IMR-90 (cell line): Measurements from ENCODE around the gene KRT76. TPM values are rescaled to one million over a fixed set of nuclear protein-coding genes. Genes with fewer than 3 reads are reported as not detected.

ENCODE experiments used
- ATAC-seq: fragments of 200-7000 bp; cut with Tn5 transposase; 2 replicates; pipeline ENCODE4 v1.9.1; 2020; ENCODE audit warnings: low read depth, mild to moderate bottlenecking, moderate library complexity
- BruUV-seq: library from RNA; stranded (reverse); fragments of 400-500 nt; replicated peaks from 2 replicates; lab custom pipeline; 2021; lab: Mats Ljungman, UMichigan
- CTCF ChIA-PET: fragments of 300-600 bp; formaldehyde crosslinking; extraction: SDS; loops from one replicate; lab custom pipeline; 2021; ENCODE audit warnings: antibody characterized with exemption; lab: Yijun Ruan, JAX
- POLR2A ChIA-PET: fragments of 300-600 bp; sonication (Branson Sonifier 250); formaldehyde crosslinking; loops from one replicate; lab custom pipeline; 2022; ENCODE audit warnings: antibody characterized with exemption; ENCODE audit not compliant: unreplicated experiment; lab: Charles Lee
- DNase-seq: peaks from one replicate; pipeline ENCODE4 v3.0.0; 2013
- H2AFZ ChIP-seq: replicated peaks from 2 replicates; pipeline ENCODE3; 2013; ENCODE audit warnings: low read length, mild to moderate bottlenecking; ENCODE audit not compliant: poor library complexity
- H2AK5ac ChIP-seq: 2 replicates; pipeline ENCODE4 v1.6.1; 2013; ENCODE audit warnings: low read depth, low read length, inconsistent platforms
- H2AK9ac ChIP-seq: replicated peaks from 2 replicates; pipeline ENCODE3; 2013; ENCODE audit warnings: mild to moderate bottlenecking, low read depth, low read length, moderate library complexity; ENCODE audit not compliant: poor library complexity
- H2BK120ac ChIP-seq: 2 replicates; pipeline ENCODE4 v1.6.1; 2013; ENCODE audit warnings: low read depth, low read length, inconsistent platforms
- H2BK15ac ChIP-seq: 3 replicates; pipeline ENCODE4 v1.6.1; 2013; ENCODE audit warnings: low read depth, low read length, inconsistent platforms
- H2BK20ac ChIP-seq: 2 replicates; pipeline ENCODE4 v1.6.1; 2013; ENCODE audit warnings: low read depth, mild to moderate bottlenecking, inconsistent platforms, low read length, moderate library complexity
- H2BK5ac ChIP-seq: 2 replicates; pipeline ENCODE4 v1.6.1; 2013; ENCODE audit warnings: mild to moderate bottlenecking, low read depth, low read length, inconsistent platforms; ENCODE audit not compliant: poor library complexity, severe bottlenecking
- H3K14ac ChIP-seq: replicated peaks from 2 replicates; pipeline ENCODE4 v1.6.1; 2013; ENCODE audit warnings: low read depth, low read length, inconsistent platforms
- H3K18ac ChIP-seq: 2 replicates; pipeline ENCODE4 v1.6.1; 2013; ENCODE audit warnings: low read depth, low read length, control low read depth
- H3K23ac ChIP-seq: 2 replicates; pipeline ENCODE4 v1.6.1; 2013; ENCODE audit warnings: low read depth, low read length, inconsistent platforms
- H3K27ac ChIP-seq: 2 replicates; pipeline ENCODE4 v1.5.1; 2013; ENCODE audit warnings: mild to moderate bottlenecking, control low read depth, low read length; ENCODE audit not compliant: insufficient read depth
- H3K27me3 ChIP-seq: 2 replicates; pipeline ENCODE4 v1.6.1; 2013; ENCODE audit warnings: low read length; ENCODE audit not compliant: control insufficient read depth, insufficient read depth
- H3K36me3 ChIP-seq: 2 replicates; pipeline ENCODE4 v1.6.1; 2013; ENCODE audit warnings: low read length, mixed read lengths; ENCODE audit not compliant: control insufficient read depth, insufficient read depth
- H3K4ac ChIP-seq: 2 replicates; pipeline ENCODE4 v1.6.1; 2013; ENCODE audit warnings: low read depth, low read length, inconsistent platforms
- H3K4me1 ChIP-seq: 2 replicates; pipeline ENCODE4 v1.6.1; 2013; ENCODE audit warnings: low read length, mixed read lengths; ENCODE audit not compliant: control insufficient read depth, insufficient read depth
- H3K4me2 ChIP-seq: 2 replicates; pipeline ENCODE4 v1.6.1; 2013; ENCODE audit warnings: low read depth, mild to moderate bottlenecking, control low read depth, low read length, moderate library complexity
- H3K4me3 ChIP-seq: 2 replicates; pipeline ENCODE4 v1.5.1; 2013; ENCODE audit warnings: low read depth, mild to moderate bottlenecking, control low read depth, low read length, moderate library complexity; ENCODE audit not compliant: insufficient read depth
- H3K56ac ChIP-seq: 2 replicates; pipeline ENCODE4 v1.6.1; 2013; ENCODE audit warnings: low read length, inconsistent platforms; ENCODE audit not compliant: insufficient read depth; ENCODE audit errors: extremely low read depth
- H3K79me1 ChIP-seq, 2 experiments: 2 replicates each; pipeline ENCODE4 v1.6.1; 2013; ENCODE audit warnings: low read length in 2 of 2, inconsistent platforms in 1 of 2, low read depth in 1 of 2
- H3K9ac ChIP-seq: 2 replicates; pipeline ENCODE4 v1.6.1; 2013; ENCODE audit warnings: low read depth, low read length, control low read depth
- H3K9me1 ChIP-seq: 2 replicates; pipeline ENCODE4 v1.6.1; 2013; ENCODE audit warnings: low read length, inconsistent platforms; ENCODE audit not compliant: insufficient read depth
- H3K9me3 ChIP-seq: 2 replicates; pipeline ENCODE4 v1.6.1; 2013; ENCODE audit warnings: low read length; ENCODE audit not compliant: control insufficient read depth, insufficient read depth
- H4K20me1 ChIP-seq: 2 replicates; pipeline ENCODE4 v1.6.1; 2013; ENCODE audit warnings: low read length, inconsistent platforms; ENCODE audit not compliant: insufficient read depth
- H4K5ac ChIP-seq: 2 replicates; pipeline ENCODE4 v1.6.1; 2013; ENCODE audit warnings: mild to moderate bottlenecking, low read depth, low read length, control low read depth
- H4K8ac ChIP-seq, 2 experiments: 2 replicates each; pipeline ENCODE4 v1.6.1; 2013; ENCODE audit warnings: low read depth in 2 of 2, low read length in 2 of 2, control low read depth in 1 of 2, inconsistent platforms in 1 of 2
- H4K91ac ChIP-seq: 2 replicates; pipeline ENCODE4 v1.6.1; 2013; ENCODE audit warnings: low read depth, low read length, inconsistent platforms; ENCODE audit not compliant: insufficient read depth
- BHLHE40 ChIP-seq: fragments of 150-350 bp; IDR thresholded peaks from 2 replicates; pipeline ENCODE4 v1.6.1; 2016; ENCODE audit warnings: mild to moderate bottlenecking, low read depth, low read length
- CEBPB ChIP-seq: IDR thresholded peaks from 2 replicates; pipeline ENCODE4 v1.6.1; 2012; ENCODE audit warnings: low read depth, low read length, improper control_type of control experiment
- CHD1 ChIP-seq: IDR thresholded peaks from 2 replicates; pipeline ENCODE4 v1.6.1; 2012; ENCODE audit warnings: low read depth, low read length, improper control_type of control experiment
- CTCF ChIP-seq: conservative IDR thresholded peaks from 2 replicates; pipeline ENCODE4 v1.5.1; 2012; ENCODE audit warnings: mild to moderate bottlenecking, low read depth, low read length, improper control_type of control experiment
- FOS ChIP-seq: fragments of 150-350 bp; IDR thresholded peaks from 2 replicates; pipeline ENCODE4 v1.6.1; 2016; ENCODE audit warnings: low read depth, low read length
- MAFK ChIP-seq: IDR thresholded peaks from 2 replicates; pipeline ENCODE4 v1.6.1; 2012; ENCODE audit warnings: low read depth, low read length, improper control_type of control experiment
- MAZ ChIP-seq: IDR thresholded peaks from 2 replicates; pipeline ENCODE4 v1.6.1; 2012; ENCODE audit warnings: low read depth, mild to moderate bottlenecking, low read length, improper control_type of control experiment, moderate library complexity, borderline replicate concordance
- MXI1 ChIP-seq: IDR thresholded peaks from 2 replicates; pipeline ENCODE4 v1.6.1; 2012; ENCODE audit warnings: low read depth, mild to moderate bottlenecking, low read length, moderate library complexity, borderline replicate concordance
- NFE2L2 ChIP-seq: fragments of 150-350 bp; IDR thresholded peaks from 2 replicates; pipeline ENCODE4 v1.6.1; 2016; ENCODE audit warnings: low read depth, mild to moderate bottlenecking, low read length
- POLR2A ChIP-seq: IDR thresholded peaks from 2 replicates; pipeline ENCODE4 v1.6.1; 2012; ENCODE audit warnings: mild to moderate bottlenecking, low read depth, low read length
- RAD21 ChIP-seq: IDR thresholded peaks from 2 replicates; pipeline ENCODE4 v1.6.1; 2012; ENCODE audit warnings: low read length, improper control_type of control experiment
- RFX5 ChIP-seq: IDR thresholded peaks from 2 replicates; pipeline ENCODE4 v1.8.0; 2012; ENCODE audit warnings: low read depth, mild to moderate bottlenecking, low read length, moderate library complexity
- USF2 ChIP-seq: fragments of 150-350 bp; IDR thresholded peaks from 2 replicates; pipeline ENCODE4 v1.6.1; 2017; ENCODE audit warnings: mild to moderate bottlenecking, antibody characterized with exemption, low read length, low read depth
- WGBS, 2 experiments: methylation state at CpG; one replicate each; pipeline versions ENCODE4 v1.1.5 to v1.1.7; 2013; ENCODE audit warnings: missing lambda C conversion rate in 2 of 2; ENCODE audit not compliant: insufficient read length in 1 of 2; ENCODE audit errors: extremely low coverage in 2 of 2; 5-methylcytosine and 5-hydroxymethylcytosine counted together
- dilution Hi-C: fragments of 300-500 bp; cut with HindIII; formaldehyde crosslinking; loops from one replicate; pipeline ENCODE4 v1.14.3; 2018; ENCODE audit warnings: low sequenced_read_pairs; ENCODE audit not compliant: unreplicated experiment
- in situ Hi-C: fragments of 300-500 bp; cut with MboI; formaldehyde crosslinking; loops from 3 replicates; pipeline ENCODE4 v1.14.3; 2019; ENCODE audit warnings: low sequenced_read_pairs, inconsistent platforms, mixed read lengths
- intact Hi-C: fragments of 100-400 bp; cut with micrococcal nuclease; formaldehyde crosslinking; loops from 2 replicates; pipeline ENCODE4 v1.10.0; 2022
- polyA plus RNA-seq, 3 experiments: library from polyadenylated mRNA; depleted of rRNA; stranded (reverse); fragments of >200 nt; gene quantifications; 2 replicates each; pipeline ENCODE4 v1.2.3, GENCODE V29; 2012; ENCODE audit warnings: low replicate concordance in 1 of 3
- total RNA-seq: library from RNA; depleted of rRNA; stranded (reverse); fragments of >200 nt; gene quantifications from 2 replicates; pipeline ENCODE4 v1.2.3, GENCODE V29; 2012

The KRT76 gene
- total and polyA plus RNA-seq, 2 of the 4 experiments (the other 2 are of a cell fraction), result not detected

- 69% methylated on average over 11 of the region's 13 CpGs; no CpG with 5 or more reads in 1 of the 2 experiments for WGBS, 2 experiments
- Histone ChIP-seq H3K4ac (no peak overlapping the region), H3K14ac (no peak overlapping the region), H3K9me3 (no peaks in the 10 kb centered on the region), H3K9ac (no peak overlapping the region), H2BK15ac (no peak overlapping the region), H3K23ac (no peak overlapping the region), H3K27me3 (peaks cover 6% of the 10 kb centered on the region), H3K56ac (no peak overlapping the region), H3K36me3 (no peaks in the 10 kb centered on the region), H2BK120ac (no peak overlapping the region), H2AK5ac (no peak overlapping the region), H3K4me2 (no peak overlapping the region), H2AK9ac (no peak overlapping the region), H2BK20ac (no peak overlapping the region), H4K20me1 (no peaks in the 10 kb centered on the region), H4K91ac (no peak overlapping the region), H3K9me1 (no peaks in the 10 kb centered on the region), H3K79me1 (no peaks in the 10 kb centered on the region), H3K27ac (no peak overlapping the region), H3K18ac (no peak overlapping the region), H2AFZ (no peak overlapping the region), H3K4me1 (no peaks in the 10 kb centered on the region), H4K5ac (no peak overlapping the region), H3K4me3 (no peak overlapping the region), H2BK5ac (no peak overlapping the region), H4K8ac (no peak overlapping the region)
- CTCF ChIA-PET, result no interaction called here
- TF ChIP-seq FOS (no peak), RFX5 (no peak), MXI1 (no peak), RAD21 (no peak), USF2 (no peak), CTCF (no peak), NFE2L2 (no peak), CEBPB (no peak), MAFK (no peak), CHD1 (no peak), POLR2A (no peak), BHLHE40 (no peak), MAZ (no peak)
- intact Hi-C loops, result no loop called here
- dilution Hi-C loops, result no loop called here
- no TSS peak for BruUV-seq
- POLR2A ChIA-PET, result no interaction called here
- ATAC-seq (no peak), DNase-seq (no peak)
- in situ Hi-C loops, result no loop called here
Observed at GRCh38 chr12:52730383-52730782, 46.8 kb downstream of the KRT76 start.
